GM12872 (cell line): Measurements from ENCODE around the gene PMEPA1.

Source experiments
- CTCF ChIP-seq: IDR thresholded peaks from 3 replicates; pipeline ENCODE4 v1.5.1; 2011; ENCODE audit warnings: low read depth, mild to moderate bottlenecking, low read length, moderate library complexity; ENCODE audit not compliant: insufficient read depth

The PMEPA1 gene

GRCh38 chr20:57709823-57710799 is at the start of gene PMEPA1:
Gene PMEPA1, minus strand, starts transcription at chr20:57710015. Its CDS starts 433 bp downstream, at chr20:57709582.
- no peak for TF ChIP-seq CTCF

- TF ChIP-seq CTCF: no peak
These were observed 48.0 kb upstream of the PMEPA1 start for GRCh38 chr20:57757767-57758166.

- no peak for TF ChIP-seq CTCF
These were observed 47.1 kb upstream of the PMEPA1 start for GRCh38 chr20:57756921-57757320.

- TF ChIP-seq CTCF: no peak
These were observed 46.4 kb upstream of the PMEPA1 start for GRCh38 chr20:57756213-57756612.

GRCh38 chr20:57755609-57756008 is 45.8 kb upstream of the PMEPA1 start:
- TF ChIP-seq CTCF: no peak

GRCh38 chr20:57754190-57754589 is 44.4 kb upstream of the PMEPA1 start:
- TF ChIP-seq CTCF: no peak

- no peak for TF ChIP-seq CTCF
These were observed 43.7 kb upstream of the PMEPA1 start for GRCh38 chr20:57753332-57754164.
